HG03060 (cell line): Measurements from ENCODE around the gene FKBP4.

Experiments used
- ATAC-seq: cut with Tn5 transposase; IDR thresholded peaks from one replicate; pipeline ENCODE4 v1.9.1; 2021; ENCODE audit warnings: low read depth, moderate number of reproducible peaks; ENCODE audit not compliant: unreplicated experiment

The FKBP4 gene

DNA sequence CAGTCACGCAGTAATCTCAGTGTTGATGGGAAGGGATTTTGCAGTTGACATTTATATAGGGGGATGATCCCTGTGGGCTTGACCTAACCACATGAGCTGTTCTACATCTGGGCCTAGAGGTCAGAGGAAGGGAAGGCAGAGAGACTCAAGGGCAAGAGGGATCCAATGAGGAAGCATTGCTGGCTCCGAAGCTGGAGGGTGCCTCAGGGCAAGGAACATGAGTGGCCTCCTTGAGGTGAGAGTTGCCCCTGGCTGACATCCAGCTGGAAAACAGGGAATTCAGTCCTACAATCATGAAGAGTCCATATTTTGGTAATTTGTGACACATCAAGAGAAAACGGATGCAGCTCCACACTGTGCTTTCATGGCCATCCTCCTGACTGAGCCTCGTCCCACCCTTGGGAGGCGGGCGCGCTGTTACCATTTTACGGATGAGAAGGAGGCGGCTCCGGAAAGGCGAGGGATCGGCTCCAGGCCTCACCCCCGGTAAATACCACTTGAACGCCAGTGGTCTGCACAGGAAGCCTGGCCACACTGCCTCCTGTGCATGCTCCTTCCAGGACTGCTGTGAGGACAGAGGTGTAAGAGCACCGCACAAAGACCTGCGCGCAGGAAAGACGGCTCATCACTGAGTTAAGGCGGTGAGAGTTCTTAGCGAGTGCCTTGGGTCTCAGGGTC lies 18.5 kb upstream of the FKBP4 start:
- ATAC-seq: no peak

DNA sequence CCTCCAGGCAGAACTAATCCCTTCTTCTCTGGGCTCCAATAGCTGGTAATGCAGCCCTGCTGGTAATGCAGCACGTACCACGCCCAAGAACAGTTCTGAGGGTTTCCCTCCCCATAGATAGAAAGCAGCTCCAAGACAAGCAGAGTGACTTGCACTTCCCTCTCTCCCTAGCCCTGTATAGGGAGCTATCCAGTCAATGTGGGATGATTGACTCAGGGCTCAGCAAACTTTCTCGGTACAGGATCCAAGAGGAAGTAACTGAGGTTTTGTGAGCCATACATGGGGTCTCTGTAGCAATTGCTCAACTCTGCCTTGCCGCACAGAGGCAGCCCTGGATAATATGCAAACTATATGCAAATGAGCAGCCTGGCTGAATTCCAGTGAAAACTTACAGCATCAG lies 15.5 kb upstream of the FKBP4 start:
- no peak for ATAC-seq

- no peak for ATAC-seq
Measured at GRCh38 chr12:2783936-2784600, 10.7 kb upstream of the FKBP4 start.

GRCh38 chr12:2785017-2785416 lies 9.8 kb upstream of the FKBP4 start:
- no peak for ATAC-seq

- no peak for ATAC-seq
Measured at GRCh38 chr12:2791089-2791488, 3.7 kb upstream of the FKBP4 start.

DNA sequence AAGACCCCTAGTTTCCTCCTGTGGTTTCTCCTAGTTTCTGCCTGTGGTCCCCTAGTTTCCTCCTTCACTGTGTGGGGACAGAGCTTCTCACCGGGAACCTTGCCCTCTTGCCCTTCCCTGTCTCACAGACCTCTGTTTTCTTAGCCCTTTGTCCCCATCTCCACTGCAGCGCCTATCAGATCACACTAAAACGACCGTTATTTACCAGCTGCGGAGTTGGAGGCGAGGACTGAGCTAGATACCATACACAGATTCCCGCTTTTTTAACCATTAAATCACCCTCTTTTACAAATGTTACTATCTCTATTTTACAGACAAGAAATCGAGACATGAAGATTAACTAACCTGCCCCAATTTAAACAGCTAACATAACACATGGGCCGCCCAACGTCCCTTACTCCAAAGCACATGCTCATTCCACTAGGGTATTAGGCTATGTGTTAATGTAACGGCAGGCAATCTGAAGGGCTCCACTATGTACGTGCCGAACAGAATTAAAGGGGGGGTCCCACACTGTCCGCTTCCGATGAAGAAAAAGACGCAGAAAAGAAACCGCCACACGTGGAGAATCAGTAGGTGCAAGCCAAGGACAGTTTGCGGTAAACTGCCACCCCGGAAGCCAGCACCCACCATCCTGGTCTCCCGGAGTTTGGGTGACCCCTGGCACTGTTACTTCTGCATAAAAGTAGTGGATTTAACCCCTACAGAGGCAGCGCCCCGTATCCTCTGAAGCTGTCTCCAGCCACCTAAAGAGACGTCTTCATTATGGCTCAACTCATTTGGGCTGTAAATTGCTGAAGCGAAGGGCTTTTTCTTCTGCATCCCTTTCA lies 1.9 kb upstream of the FKBP4 start:
- no peak for ATAC-seq

DNA sequence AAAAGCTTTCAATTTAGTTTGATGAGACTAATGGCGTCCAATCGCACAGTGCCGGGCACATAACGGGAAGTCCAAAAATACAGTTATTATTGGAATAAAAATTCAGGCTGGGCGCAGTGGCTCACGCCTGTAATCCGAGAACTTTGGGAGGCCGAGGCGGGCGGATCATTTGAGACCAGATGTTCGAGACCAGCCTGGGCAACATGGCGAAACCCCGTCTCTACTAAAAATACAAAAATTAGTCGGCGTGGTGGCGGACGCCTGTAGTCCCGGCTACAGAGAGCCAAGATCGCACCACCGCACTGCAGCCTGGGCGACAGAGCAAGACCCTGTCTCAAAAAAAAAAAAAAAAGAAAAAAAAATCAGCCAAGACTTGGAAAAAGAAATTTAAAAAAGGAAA lies 1.2 kb upstream of the FKBP4 start:
- no peak for ATAC-seq

DNA sequence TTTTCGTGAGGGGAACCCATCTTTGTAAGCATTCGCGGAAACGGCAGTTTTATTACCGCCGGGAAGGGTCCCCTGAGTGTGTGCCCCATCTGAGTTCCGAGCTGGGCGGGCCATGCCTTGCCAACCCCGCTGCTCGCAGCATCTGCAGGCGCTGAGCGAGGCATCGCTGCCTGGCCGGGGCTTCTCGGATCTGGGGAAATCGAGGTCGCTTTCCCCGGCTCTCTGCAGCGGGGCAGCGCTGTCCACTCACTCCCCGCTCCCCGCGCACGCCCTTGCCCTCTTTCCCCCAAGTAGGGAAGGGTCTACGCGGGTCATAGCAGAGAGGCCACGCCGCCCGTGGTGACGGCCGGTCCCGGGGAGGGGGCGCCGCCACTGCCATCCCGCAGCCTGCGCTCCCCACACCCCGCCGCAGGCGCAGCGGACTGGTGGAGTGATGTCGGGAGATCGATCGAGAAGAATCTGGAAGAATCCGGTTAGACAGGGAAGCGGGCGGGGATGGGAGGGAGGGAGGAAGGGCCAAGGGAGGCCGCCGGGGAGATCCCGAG lies 507 bp upstream of the FKBP4 start:
- ATAC-seq: no peak

- ATAC-seq: no peak
Measured at GRCh38 chr12:2795291-2796186, 769 bp downstream of the FKBP4 start.

- no peak for ATAC-seq
Measured at GRCh38 chr12:2796187-2796666, 1.5 kb downstream of the FKBP4 start.

GRCh38 chr12:2797721-2798418 lies 3.1 kb downstream of the FKBP4 start:
- no peak for ATAC-seq

DNA sequence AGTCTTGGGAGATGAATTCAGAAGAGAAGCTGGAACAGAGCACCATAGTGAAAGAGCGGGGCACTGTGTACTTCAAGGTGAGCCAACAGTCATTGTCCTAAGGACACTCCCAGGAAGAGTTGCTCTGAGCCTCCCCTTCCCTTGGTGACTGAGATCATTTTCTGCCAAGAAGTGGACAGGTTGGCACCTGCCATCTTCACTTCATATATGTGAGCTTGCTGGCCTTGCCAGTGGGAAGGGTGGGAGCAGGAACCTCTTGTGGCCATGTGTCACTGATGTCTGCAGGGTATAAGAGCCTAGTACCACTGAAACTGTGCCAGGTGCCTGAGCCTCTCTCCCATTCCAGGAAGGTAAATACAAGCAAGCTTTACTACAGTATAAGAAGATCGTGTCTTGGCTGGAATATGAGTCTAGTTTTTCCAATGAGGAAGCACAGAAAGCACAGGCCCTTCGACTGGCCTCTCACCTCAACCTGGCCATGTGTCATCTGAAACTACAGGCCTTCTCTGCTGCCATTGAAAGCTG lies 5.3 kb downstream of the FKBP4 start:
- ATAC-seq: no peak

- ATAC-seq: no peak
Measured at GRCh38 chr12:2801044-2801783, 6.4 kb downstream of the FKBP4 start.

GRCh38 chr12:2803635-2804392 lies 9.0 kb downstream of the FKBP4 start:
- no peak for ATAC-seq

- no peak for ATAC-seq
Measured at GRCh38 chr12:2804393-2805142, 9.8 kb downstream of the FKBP4 start.

- no peak for ATAC-seq
Measured at GRCh38 chr12:2805143-2805520, 10.4 kb downstream of the FKBP4 start.

GRCh38 chr12:2806700-2807099 lies 11.9 kb downstream of the FKBP4 start:
- ATAC-seq: no peak
